Activated CD8-positive, alpha-beta memory T cell treated with anti-CD3 and anti-CD28 coated beads, Interleukin-2, amount 50 U/mL, for 4 hours (primary cell): Measurements from ENCODE around the gene MPZL3.
A peak's percentile ranks its signal among the peaks of the same experiment; 100 is the strongest.
"Not testable (repeated sequence)": the region's sequence is repeated elsewhere in the genome, so short reads cannot be mapped to it uniquely, and the experiment has no call there.

Experiments
- DNase-seq: peaks from one replicate; pipeline ENCODE4 v3.0.0-alpha.2; 2020

Gene MPZL3

DNA sequence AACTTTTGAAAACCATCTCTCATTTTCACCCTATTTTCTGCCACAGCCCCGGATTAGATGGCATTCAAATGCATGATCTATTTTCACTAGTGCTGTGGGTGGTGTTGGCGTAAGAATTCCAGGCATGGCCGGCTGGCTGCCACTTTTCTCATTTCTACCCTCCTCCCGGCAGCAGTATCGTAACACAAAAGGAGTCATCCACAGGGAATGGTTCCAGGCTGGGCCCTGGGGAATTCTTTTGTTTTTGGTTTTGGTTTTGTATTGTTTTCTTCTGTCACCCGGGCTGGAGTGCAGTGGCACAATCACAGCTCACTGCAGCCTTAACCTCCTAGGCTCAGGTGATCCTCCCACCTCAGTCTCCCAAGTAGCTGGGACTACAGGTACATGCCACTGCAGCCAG is 41.2 kb downstream of the MPZL3 start:
- no peak for DNase-seq

- DNase-seq = no peak
Observed at GRCh38 chr11:118210323-118210722, 41.8 kb downstream of the MPZL3 start.

DNA sequence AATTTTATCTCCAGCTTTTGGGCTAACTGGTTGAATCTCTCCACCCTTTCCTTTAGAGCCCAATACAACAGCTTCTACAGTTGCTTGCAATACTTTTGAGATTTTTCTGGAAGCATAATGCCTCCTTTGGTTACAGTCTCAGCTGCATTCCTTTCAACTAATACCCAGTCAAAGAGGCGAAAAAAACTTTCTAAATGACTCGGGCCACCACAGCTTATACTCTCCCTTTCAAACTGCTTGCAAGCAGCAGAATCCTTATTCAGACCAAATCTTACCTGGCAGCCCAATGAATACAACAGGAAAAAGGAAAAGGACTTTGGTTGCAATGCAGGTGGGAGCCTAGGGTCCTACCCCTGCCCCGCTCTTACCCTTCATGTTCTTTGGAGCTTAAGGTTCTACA is 43.1 kb downstream of the MPZL3 start:
- no peak for DNase-seq

DNA sequence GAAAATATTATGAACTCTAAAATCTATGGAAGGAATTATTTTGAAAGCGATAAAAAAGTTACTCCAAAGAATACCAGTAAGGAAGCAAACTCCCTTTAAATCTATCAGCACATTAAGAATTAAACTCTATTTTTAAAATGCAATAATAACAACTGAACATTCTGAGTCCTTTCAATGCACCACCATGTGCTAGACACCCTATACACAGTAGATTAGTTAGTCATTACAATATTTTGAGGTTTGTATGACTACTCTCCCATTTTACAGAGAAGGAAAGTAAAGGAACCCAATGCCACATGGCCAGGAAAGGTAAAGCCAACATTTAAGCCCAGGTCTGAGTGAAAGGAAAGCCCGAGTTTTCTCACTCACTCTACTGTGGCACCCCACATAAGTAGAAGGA is 45.1 kb downstream of the MPZL3 start:
- no peak for DNase-seq

DNA sequence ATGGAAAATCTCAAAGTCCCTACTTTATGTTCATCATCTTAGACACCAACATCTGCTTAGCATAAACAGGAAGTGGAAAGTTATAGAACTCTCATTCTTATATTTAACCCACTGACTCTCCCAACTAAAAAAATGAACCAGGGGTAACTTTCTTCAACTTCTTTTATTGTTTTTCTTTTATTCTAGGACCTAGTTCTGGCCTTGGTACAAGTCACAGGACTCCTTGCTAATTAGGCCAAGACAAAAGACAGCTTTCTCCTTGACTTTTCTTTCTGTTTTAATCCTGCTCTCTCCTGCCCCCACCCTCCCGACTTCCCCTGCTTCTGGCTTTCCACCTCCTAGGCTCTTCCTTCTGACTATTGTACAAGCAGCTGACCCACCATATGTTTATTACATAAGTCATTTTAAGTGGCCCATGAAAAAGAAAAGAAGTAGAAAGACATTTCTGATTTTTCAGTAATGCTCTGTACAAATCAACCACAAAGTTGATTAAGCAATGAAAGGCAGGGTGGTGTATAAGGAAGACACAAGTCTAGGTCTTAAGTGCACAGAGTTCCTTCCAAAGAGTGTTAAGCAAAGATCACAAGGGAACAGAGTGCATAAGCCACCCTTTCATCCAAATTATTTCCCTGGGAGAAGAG is 45.7 kb downstream of the MPZL3 start:
- no peak for DNase-seq

- no peak for DNase-seq
Observed at GRCh38 chr11:118205606-118206378, 46.4 kb downstream of the MPZL3 start.

DNA sequence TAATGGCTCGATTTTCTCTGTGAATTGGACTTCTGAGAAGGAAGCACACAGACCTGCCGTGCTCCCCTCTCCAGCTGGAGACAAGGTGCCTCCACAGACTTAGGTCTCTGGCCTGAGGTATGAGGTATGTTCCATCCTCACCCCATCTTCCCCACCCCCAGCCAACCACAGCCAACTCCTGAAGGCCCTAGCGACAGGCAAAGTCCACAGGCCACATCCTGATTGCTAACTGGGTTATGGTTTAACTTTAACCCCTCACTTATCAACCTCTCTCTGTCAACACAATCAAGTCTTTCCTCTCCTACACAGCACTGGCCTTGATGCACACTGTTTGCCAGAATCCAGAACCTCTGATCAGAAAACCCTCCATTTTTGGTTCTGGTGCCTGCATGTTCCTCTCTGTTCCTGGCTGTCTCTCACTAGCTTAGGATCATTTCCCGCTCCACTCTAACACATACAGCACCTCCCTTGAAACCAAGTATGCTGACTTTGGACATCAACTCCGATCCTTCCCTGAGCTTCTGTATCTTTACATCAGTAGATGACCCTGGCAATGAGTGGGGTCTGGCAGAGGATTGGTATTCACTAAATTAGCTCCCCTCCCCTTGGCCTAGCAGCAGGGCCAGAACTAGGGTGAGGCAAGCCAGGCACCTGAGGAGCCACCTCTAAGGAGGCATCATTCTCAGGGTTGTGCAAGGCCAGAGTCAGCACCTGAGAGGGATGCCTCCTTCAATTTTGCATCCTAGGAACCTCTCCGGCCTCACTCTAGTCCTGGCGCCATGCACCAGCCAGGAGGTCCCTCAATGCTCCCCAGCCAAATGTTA is 49.4 kb downstream of the MPZL3 start:
- DNase-seq = peak; percentile 59

- no peak for DNase-seq
Observed at GRCh38 chr11:118201966-118202365, 50.2 kb downstream of the MPZL3 start.

GRCh38 chr11:118200901-118201680 is 51.1 kb downstream of the MPZL3 start:
- DNase-seq = peak; percentile 60

DNA sequence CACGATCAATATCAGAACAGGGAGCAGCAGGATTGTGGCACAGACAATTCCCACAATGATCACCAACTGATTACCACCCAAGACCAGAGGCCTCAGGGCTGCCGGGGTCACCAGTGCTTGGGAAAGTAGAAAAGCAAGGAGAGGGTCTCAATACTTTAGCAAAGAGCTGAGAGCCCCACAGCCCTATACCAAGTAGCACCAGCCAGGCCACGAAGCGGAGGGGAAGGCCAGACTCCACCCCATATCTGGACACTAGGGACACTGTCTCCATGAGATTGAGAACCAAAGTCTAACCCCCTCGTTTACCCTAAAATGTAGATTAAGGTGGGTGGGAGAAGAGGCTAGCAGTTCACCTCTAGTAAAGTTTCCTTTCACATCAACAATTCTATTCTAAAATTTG is 51.7 kb downstream of the MPZL3 start:
- no peak for DNase-seq

GRCh38 chr11:118199135-118199534 is 53.0 kb downstream of the MPZL3 start:
- no peak for DNase-seq

DNA sequence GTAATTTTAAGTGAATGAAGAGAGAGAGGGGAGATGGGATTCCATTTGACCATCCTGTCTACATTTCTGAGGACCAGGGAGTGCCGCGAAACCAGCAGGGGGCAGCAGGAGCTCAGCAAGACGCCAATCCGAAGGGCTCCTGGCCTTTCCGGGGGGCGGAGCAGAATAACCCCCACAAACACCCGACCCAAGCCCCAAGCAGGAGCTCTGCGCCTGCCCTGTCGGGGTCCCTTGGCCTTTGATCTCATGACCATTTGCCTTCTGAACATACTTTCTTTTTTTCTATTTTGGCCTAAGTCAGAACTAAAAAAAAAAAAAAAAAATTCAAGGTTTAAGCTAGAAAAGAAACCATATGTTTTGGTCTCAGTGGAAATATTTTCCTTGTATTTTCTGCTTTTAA is 53.8 kb downstream of the MPZL3 start:
- DNase-seq = peak; percentile 86

- DNase-seq = no peak
Observed at GRCh38 chr11:118194835-118195627, 57.1 kb downstream of the MPZL3 start.

DNA sequence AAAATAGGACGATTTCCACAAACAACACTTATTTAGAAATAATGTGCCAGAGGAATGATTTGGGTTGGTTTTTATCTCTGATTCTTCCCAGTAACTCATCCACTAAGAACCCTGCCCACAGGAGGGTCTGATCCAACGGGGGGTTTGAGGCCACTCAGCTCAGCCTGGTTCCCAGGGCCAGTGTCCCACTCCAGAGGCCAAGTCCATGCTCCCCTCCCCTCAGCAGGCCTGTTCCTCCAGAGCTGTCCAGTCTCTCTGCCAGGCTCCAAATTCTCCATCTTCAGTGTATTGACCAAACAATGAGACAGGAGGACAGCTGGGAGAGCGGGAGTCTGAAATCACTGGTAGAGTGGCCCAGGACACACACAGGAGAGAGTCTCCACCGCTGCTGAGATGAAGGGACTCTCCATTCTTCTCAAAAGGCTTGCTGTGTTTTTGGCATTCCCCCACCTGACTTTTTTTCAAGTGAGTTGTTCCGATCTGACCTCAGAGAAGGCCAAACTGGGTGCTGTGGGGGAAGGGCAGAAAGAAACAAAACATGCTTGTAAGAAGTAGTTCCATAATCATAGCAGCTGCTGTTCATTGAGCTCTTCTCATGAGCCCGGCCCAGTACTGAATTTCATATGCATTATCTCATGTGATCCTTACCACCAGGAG is 58.1 kb downstream of the MPZL3 start:
- no peak for DNase-seq

DNA sequence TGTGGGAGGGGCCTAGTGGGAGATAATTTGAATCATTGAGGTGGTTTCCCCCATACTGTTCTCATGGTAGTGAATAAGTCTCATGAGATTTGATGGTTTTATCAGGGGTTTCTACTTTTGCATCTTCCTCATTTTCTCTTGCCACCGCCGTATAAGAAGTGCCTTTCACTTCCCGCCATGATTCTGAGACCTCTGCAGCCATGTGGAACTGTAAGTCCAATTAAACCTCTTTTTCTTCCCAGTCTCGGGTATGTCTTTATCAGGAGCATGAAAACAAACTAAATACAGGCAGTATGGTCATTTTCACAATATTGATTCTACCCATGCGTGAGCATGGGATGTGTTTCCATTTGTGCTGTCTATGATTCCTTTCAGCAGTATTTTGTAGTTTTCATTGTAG is 59.3 kb downstream of the MPZL3 start:
- not testable (repeated sequence) for DNase-seq

- not testable (repeated sequence) for DNase-seq
Observed at GRCh38 chr11:118190942-118191506, 61.1 kb downstream of the MPZL3 start.

- DNase-seq = no peak
Observed at GRCh38 chr11:118186346-118187107, 65.6 kb downstream of the MPZL3 start.

GRCh38 chr11:118184784-118185579 is 67.2 kb downstream of the MPZL3 start:
- DNase-seq = no peak

- DNase-seq = not testable (repeated sequence)
Observed at GRCh38 chr11:118183691-118184090, 68.5 kb downstream of the MPZL3 start.
